Fibroblast of villous mesenchyme (primary cell): ENCODE results near the gene RNASE4. TPM values are rescaled to one million over a fixed set of nuclear protein-coding genes. Genes with fewer than 3 reads are reported as not detected.
"Not testable (repeated sequence)": the region's sequence is repeated elsewhere in the genome, so short reads cannot be mapped to it uniquely, and the experiment has no call there.

Source experiments
- DNase-seq: peaks from one replicate; pipeline ENCODE4 v3.0.0-alpha.2; 2010; ENCODE audit warnings: low read depth
- H3K4me3 ChIP-seq: 2 replicates; pipeline ENCODE4 v1.5.1; 2011; ENCODE audit warnings: low read depth, mild to moderate bottlenecking, low read length
- total RNA-seq: library from RNA; depleted of rRNA; stranded (reverse); fragments of >200 nt; gene quantifications from 2 replicates; pipeline ENCODE4 v1.2.3, GENCODE V29; 2012
- TF ChIP-seq, protein P1 (sequence below): IDR thresholded peaks from 2 replicates; pipeline ENCODE4 v1.5.1; 2012; ENCODE audit warnings: low read depth, mild to moderate bottlenecking, low read length; ENCODE audit not compliant: insufficient read depth

Gene RNASE4
- total RNA-seq, 1 donor = 6.9 TPM

DNA sequence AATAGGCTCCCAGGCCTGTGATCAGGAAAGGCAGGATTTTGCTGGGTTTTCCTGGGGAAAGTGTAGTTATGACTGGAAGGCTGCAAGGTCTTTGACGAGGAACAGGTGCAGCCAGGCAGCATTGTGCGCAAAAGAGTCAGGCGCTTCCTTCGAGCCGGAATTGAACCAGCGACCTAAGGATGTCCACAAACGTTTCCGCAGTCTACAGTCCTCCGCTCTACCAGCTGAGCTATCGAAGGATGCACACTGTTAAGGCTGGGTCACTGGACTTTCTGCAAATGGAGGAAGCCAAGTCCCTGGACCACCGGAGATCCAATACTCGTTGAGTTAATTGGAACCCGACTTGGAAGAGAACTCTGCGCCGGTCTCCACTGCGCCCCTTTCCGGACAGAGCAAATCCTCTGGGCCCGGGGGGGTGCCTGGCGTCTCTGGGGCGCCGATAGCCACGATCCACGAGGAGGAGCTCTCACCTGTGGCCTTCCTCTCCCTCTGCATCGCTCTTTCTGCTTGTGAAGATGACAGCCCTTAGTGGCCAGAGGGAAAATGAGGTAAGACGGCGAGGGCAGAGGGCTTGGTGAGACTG is 24.5 kb upstream of the RNASE4 start:
- no peak for DNase-seq
- no peak overlapping the region for H3K4me3 ChIP-seq
- TF ChIP-seq, protein P1, sequence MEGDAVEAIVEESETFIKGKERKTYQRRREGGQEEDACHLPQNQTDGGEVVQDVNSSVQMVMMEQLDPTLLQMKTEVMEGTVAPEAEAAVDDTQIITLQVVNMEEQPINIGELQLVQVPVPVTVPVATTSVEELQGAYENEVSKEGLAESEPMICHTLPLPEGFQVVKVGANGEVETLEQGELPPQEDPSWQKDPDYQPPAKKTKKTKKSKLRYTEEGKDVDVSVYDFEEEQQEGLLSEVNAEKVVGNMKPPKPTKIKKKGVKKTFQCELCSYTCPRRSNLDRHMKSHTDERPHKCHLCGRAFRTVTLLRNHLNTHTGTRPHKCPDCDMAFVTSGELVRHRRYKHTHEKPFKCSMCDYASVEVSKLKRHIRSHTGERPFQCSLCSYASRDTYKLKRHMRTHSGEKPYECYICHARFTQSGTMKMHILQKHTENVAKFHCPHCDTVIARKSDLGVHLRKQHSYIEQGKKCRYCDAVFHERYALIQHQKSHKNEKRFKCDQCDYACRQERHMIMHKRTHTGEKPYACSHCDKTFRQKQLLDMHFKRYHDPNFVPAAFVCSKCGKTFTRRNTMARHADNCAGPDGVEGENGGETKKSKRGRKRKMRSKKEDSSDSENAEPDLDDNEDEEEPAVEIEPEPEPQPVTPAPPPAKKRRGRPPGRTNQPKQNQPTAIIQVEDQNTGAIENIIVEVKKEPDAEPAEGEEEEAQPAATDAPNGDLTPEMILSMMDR = no peak

DNA sequence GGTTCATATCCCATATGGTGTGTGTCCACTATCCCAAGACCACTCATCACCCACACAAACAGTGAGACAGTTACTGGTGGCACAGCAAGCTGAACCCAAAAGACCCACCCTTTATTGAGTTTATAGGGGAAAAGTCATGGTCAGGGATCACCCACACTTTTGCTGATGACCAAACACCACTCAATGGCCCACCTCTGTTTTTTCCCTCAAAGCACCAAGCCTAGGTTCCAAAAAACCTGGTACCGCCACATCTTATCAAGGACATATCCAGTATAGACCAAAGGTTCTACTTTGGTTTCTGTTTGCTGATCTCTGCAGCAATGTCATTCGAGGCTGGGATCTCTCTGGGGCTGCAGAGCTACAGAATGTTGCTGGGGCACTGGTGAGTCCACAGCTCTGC is 23.2 kb upstream of the RNASE4 start:
- TF ChIP-seq, protein P1 = no peak
- no peak overlapping the region for H3K4me3 ChIP-seq
- no peak for DNase-seq

DNA sequence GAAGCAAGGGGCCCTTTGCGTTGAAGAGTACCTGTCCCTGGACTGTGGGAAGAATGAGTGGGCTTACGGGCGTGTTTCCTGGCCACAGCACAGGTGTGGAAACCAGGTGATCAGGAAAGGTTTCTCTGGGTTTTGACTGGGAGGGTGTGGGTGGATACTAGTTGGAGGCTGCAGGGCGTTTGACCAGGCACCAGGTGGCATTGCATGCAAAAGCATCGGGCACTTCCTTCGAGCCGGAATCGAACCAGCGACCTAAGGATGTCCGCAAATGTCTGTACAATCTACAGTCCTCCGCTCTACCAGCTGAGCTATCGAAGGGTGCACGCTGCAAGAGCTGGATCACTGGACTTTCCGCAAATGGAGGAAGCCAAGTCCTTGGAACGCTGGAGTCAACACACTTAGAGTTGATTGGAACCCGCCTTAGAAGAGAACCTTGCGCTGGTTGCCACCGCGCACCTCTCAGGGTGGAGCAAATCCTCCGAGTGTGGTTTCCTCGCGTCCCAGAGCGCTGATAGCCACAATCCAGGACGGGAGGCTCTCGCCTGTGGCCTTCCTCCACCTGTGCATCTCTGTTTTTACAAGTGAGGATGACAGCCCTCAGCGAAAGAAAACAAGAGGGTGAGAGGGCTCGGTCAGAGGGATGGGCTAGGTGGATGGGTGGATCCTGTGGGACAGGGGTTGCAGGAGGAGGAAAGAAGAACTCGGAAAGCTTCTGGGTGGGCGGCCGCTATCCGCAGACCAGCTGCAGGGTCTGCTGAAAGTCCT is 21.2 kb upstream of the RNASE4 start:
- H3K4me3 ChIP-seq = peak overlapping the region; percentile 12
- TF ChIP-seq, protein P1 = peak; percentile 36
- peak; percentile 27 for DNase-seq

DNA sequence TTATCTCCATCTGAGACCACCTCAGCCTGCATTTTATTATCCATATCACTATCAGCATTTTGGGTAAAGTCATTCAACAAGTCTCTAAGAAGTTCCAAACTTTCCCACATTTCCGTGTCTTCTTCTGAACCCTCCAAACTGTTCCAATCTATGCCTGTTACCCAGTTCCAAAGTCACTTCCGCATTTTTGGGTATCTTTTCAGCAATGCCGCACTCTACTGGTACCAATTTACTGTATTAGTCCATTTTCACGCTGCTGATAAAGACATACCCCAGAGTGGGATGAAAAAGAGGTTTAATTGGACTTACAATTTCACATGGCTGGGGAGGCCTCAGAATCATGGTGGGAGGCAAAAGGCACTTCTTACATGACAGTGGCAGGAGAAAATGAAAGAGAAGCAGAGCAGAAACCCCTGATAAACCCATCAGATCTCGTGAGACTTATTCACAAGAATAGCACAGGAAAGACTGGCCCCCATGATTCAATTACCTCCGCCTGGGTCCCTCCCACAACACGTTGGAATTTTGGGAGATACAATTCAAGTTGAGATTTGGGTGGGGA is 17.9 kb upstream of the RNASE4 start:
- not testable (repeated sequence) for DNase-seq, H3K4me3 ChIP-seq

DNA sequence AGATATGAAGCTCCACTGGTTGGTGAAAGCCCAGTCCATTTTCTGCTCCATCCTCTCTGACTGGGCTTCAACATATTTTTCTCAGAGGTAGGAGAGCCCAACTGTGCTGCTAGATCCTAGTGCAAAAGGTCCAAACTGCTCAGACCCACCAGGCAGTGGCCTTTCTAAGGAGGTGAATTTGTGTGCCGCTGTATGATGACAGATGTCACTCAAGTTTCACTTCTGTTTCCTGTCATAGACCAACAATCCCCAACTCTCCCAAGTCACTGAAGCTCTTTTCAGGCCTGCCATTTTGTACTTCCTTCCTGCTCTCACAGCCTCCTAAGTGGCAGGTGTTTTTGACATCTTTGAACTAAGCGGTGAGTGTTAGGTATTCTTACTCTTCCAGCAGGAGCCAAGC is 16.4 kb upstream of the RNASE4 start:
- H3K4me3 ChIP-seq = no peak overlapping the region
- TF ChIP-seq, protein P1 = no peak
- DNase-seq = no peak

DNA sequence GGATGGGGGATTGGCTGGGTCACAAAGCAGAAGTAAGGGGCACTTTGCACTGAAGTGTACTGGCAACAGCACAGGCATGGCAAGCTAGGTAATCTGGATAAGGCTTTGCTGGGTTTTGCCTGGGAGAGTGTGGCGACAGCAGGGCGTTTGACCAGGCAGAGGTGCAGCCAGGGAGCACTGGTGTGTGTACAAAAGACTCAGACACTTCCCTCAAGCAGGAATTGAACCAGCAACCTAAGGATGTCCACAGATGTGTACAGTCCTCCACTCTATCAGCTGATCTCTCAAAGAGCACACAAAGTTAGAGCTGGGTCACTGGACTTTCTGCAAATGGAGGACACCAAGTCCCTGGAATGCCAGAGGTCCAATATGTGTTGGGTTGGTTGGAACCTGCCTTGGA is 15.4 kb upstream of the RNASE4 start:
- H3K4me3 ChIP-seq = no peak overlapping the region
- no peak for DNase-seq
- TF ChIP-seq, protein P1 = no peak

DNA sequence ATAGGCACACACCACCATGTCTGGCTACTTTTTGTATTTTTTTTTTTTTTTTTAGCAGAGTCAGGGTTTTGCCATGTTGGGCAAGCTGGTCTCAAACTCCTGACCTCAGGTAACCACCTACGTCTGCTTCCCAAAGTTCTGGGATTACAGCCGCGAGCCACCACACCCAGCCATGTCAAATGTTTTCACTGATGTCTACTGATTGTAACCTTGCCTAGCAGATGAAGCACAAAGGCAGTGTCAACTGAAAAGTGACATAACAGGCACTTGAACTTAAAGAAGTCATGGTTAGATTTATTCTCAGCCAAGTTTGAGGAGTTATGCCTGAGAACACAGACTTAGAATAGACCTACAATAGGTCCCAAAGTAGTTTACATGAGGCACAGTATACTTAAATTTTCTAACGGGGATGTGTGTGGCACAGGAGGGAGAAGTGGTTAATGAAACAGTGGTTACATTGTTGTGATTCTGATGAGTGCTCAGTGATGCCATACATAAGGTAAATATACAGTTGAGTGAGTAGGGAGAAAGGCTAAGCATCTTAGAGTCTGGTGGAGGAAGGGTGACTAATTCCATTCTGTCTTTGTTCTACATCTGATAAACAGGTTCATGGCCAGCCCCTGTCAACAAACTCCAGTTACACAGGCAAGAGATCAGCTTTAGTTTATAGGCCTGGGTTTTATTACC is 12.6 kb upstream of the RNASE4 start:
- no peak for DNase-seq
- H3K4me3 ChIP-seq = no peak overlapping the region
- TF ChIP-seq, protein P1 = no peak
